Measurements from ENCODE around the gene PPP1R7.

Gene PPP1R7

GRCh38 chr2:241139531-241140444 lies 10.5 kb upstream of the PPP1R7 start:
- TF ChIP-seq, protein P1, sequence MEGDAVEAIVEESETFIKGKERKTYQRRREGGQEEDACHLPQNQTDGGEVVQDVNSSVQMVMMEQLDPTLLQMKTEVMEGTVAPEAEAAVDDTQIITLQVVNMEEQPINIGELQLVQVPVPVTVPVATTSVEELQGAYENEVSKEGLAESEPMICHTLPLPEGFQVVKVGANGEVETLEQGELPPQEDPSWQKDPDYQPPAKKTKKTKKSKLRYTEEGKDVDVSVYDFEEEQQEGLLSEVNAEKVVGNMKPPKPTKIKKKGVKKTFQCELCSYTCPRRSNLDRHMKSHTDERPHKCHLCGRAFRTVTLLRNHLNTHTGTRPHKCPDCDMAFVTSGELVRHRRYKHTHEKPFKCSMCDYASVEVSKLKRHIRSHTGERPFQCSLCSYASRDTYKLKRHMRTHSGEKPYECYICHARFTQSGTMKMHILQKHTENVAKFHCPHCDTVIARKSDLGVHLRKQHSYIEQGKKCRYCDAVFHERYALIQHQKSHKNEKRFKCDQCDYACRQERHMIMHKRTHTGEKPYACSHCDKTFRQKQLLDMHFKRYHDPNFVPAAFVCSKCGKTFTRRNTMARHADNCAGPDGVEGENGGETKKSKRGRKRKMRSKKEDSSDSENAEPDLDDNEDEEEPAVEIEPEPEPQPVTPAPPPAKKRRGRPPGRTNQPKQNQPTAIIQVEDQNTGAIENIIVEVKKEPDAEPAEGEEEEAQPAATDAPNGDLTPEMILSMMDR (IDR thresholded peaks at IDR 0.05; ENCODE audit: low read depth, low read length), result no peak
- TF ChIP-seq POLR2A (IDR thresholded peaks at IDR 0.05; ENCODE audit: extremely low read depth, insufficient read length) (no peak), MAX (IDR thresholded peaks at IDR 0.05; ENCODE audit: low read depth, low read length) (no peak), MYC (IDR thresholded peaks at IDR 0.05; ENCODE audit: low read depth, low read length) (no peak)

GRCh38 chr2:241140445-241140840 lies 9.8 kb upstream of the PPP1R7 start:
- no peak overlapping the region for H3K4me3 ChIP-seq (ENCODE audit: low read depth, low read length)
- no peak for DNase-seq (ENCODE audit: low read depth)
- TF ChIP-seq MYC (IDR thresholded peaks at IDR 0.05; ENCODE audit: low read depth, low read length) (no peak), MAX (IDR thresholded peaks at IDR 0.05; ENCODE audit: low read depth, low read length) (no peak), POLR2A (IDR thresholded peaks at IDR 0.05; ENCODE audit: extremely low read depth, insufficient read length) (no peak)
- TF ChIP-seq, protein P1 (IDR thresholded peaks at IDR 0.05; ENCODE audit: low read depth, low read length), result no peak

More at GRCh38 chr2:241139531-241140444, 10.5 kb upstream of the PPP1R7 start:
- DNase-seq (ENCODE audit: low read depth), result no peak
- no peak overlapping the region for H3K4me3 ChIP-seq (ENCODE audit: low read depth, low read length)

DNA sequence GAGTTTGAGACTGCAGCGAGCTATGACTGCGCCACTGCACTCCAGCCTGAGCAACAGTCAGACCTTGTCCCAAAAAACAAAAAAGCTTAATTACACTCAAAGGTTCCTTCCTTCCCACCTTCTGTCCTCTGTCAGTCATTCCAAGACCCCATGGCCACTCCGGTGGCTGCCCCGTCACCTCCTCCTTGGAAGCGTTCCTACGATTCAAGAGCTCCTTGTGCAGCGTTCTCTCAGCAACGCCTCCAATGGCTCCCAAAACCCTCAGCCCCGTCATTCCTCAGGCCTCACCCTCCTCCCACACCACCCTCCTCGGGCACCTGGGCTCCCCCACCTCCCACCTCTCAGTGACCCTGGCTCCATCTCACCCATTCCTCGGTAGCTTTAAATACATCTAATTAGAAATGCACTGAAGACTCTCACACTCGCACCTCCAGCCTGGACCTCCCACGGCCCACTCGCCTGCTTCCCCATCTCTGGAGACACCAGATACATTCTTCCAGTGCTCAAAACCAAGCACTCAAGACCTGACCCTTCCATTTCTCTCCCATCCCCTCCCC lies 9.0 kb upstream of the PPP1R7 start:
- H3K4me3 ChIP-seq (ENCODE audit: low read depth, low read length), result no peak overlapping the region
- DNase-seq (ENCODE audit: low read depth), result no peak
- TF ChIP-seq, protein P1 (IDR thresholded peaks at IDR 0.05; ENCODE audit: low read depth, low read length), result no peak
- TF ChIP-seq MYC (IDR thresholded peaks at IDR 0.05; ENCODE audit: low read depth, low read length) (no peak), POLR2A (IDR thresholded peaks at IDR 0.05; ENCODE audit: extremely low read depth, insufficient read length) (no peak), MAX (IDR thresholded peaks at IDR 0.05; ENCODE audit: low read depth, low read length) (no peak)

DNA sequence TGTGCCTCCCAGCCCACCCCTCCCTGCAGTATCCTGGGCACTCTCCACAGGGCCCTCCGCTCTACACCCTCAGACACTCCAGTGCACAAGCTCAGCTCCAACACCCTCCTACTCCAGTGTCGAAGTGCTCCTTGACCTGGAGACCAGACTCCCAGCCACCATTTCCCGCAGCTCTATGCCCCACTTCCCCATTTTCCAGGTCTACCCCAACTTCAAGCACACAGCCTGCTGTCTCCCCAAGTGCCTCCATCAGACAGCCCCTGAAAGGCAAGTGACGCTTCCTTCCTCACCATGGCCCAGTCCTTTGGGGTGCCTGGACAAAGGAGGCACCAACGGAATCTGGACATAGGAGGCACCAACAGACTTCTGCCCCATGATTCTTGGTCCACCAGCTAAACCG lies 8.2 kb upstream of the PPP1R7 start:
- no peak for DNase-seq (ENCODE audit: low read depth)
- no peak overlapping the region for H3K4me3 ChIP-seq (ENCODE audit: low read depth, low read length)
- TF ChIP-seq, protein P1 (IDR thresholded peaks at IDR 0.05; ENCODE audit: low read depth, low read length), result no peak

DNA sequence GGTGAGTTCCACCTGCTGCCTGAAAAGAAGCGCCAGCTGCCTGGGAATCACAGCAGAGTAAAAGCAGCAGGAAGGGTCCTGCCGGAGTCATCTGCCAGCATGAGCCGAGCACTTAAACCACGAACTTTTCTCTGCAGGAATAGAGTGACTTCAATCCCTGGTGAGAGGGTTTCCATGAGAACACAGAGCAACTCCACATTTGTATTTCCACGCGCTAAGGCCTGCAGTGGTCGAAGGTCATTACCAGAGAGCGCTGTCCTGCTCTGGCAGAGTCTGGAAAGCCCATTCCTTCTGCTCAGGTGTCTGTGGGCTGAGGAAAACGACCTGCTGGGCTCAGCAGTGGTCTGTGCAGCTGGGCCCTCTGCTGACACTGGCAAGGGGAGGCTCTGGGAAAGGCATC lies 7.7 kb upstream of the PPP1R7 start:
- no peak overlapping the region for H3K4me3 ChIP-seq (ENCODE audit: low read depth, low read length)
- DNase-seq (ENCODE audit: low read depth), result no peak
- TF ChIP-seq, protein P1 (IDR thresholded peaks at IDR 0.05; ENCODE audit: low read depth, low read length), result no peak
- no peak for TF ChIP-seq MYC (IDR thresholded peaks at IDR 0.05; ENCODE audit: low read depth, low read length)

All from NB4 (cell line).